COLO668 (cell line): Measurements from ENCODE around the gene PID1.

Source experiments
- DNase-seq: peaks from one replicate; lab custom pipeline; 2025; ENCODE audit not compliant: unreplicated experiment; lab: John Stamatoyannopoulos, UW

The PID1 gene

DNA sequence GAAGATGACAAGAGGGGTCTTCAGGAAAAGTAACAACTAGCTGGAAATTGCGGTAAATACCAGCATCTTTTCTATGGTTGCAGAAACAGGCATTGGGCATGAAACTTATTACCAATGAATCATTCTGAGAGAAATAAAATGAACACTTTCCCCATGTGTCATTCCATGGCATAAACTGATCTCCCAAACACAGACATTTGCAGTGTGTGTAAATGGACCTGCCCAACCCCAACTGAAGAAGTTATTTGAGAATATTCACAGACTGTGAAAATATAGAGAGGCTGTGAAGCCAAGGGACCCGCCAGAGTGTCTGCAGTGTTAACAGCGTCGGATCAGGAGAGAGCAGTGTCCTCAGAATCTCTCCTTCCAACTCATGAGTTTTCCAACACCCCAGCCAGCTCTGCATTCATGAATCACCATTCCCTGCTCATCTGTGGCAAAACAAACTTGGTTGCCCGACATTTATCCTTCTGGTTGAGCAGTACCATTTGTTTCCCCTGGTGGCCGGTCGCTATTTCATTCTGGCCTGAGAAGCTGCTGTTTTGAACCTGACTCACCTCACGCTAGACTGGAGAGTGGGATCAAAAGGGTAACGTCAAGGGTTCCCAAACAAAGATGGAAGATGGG is 238.4 kb downstream of the PID1 start:
- no peak for DNase-seq

DNA sequence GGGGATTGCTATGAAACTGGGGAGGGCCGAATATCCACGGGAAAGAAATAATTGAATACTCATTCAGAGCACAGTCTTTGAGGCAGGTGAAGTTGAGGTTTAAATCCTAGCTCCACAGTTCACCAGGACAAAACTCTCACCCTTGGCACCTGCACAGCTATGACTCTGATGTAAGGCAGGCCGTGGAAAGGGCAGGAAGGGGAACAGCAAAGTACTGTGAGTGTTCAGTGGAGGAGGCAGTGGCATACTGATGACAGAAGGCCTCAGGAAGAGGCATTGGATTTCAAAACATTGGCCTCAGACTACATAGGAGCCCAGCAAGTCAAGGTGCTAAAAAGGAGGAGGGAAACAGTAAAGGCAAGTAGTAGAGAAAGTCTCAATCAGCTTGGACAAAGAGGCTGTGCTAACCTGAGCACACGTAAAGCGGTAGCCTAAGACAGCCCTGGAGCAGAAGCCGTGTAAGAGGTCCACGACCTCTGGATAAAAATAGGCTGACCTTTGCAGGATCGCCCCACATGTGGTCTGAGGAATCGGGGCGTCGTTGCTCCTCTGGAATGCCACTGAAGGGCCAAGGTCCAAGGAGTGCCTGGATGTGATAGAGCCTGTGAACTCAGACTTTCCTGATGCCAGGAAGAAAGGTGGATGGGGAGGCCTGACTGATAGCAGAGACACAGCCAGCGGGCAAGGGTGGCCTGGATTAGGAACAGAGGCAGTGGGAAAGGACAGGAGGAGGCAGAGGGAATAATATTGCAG is 243.6 kb downstream of the PID1 start:
- no peak for DNase-seq

- DNase-seq: no peak
These were observed 245.4 kb downstream of the PID1 start for GRCh38 chr2:229025653-229026052.

- DNase-seq: no peak
These were observed 248.4 kb downstream of the PID1 start for GRCh38 chr2:229022652-229023051.

DNA sequence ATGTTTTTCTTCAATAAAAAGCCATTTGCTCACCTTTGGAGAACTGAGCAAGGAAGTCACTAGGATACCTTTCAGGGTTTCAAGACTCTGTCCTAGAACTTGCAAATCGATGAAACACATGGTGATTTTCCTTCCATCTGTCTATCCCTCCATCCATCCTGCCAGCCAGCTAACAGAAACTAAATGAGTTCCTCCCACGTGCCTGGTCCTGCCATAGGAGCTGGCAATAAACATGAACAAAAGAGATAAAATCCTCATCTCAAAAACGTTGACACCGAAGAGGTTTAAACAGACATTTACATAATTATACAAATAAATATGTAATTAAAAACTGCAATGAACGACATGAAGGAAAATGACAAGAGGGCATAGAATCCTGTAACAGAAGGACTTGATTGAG is 249.0 kb downstream of the PID1 start:
- DNase-seq: no peak

- no peak for DNase-seq
These were observed 261.3 kb downstream of the PID1 start for GRCh38 chr2:229009816-229010215.

GRCh38 chr2:229003256-229003655 is 267.8 kb downstream of the PID1 start:
- no peak for DNase-seq

- DNase-seq: no peak
These were observed 269.9 kb downstream of the PID1 start for GRCh38 chr2:229001196-229001595.

DNA sequence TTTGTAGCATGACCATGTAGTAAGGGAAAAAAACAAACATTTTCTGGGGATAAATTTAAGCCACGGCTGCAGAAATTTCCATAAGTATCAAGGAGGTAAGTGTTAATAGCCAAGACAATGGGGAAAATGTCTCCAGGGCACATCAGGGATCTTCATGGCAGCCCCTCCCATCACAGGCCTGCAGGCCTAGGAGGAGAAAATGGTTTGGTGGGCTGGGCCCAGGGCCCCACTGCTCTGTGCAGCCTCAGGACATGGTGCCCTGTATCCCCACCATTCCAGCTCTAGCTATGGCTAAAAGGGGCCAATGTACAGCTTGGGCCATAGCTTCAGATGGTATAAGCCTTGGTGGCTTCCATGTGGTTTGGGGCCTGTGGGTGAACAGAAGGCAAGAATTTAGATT is 271.8 kb downstream of the PID1 start:
- DNase-seq: no peak

DNA sequence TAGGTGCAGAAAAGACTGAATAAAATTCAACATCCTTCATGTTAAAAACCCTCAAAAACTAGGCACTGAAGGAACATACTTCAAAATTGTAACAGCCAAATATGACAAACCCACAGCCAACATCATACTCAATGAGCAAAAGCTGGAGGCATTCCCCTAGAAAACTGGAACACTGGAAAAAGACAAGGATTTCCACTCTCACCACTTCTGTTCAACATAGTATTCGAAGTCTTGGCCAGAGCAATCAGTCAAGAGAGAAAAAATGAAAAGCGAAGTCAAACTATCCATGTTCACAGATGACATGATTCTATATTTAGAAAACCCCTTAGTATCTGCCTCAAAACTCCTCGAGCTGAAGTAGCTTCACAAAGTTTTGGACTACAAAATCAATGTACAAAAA is 282.3 kb downstream of the PID1 start:
- DNase-seq: no peak

DNA sequence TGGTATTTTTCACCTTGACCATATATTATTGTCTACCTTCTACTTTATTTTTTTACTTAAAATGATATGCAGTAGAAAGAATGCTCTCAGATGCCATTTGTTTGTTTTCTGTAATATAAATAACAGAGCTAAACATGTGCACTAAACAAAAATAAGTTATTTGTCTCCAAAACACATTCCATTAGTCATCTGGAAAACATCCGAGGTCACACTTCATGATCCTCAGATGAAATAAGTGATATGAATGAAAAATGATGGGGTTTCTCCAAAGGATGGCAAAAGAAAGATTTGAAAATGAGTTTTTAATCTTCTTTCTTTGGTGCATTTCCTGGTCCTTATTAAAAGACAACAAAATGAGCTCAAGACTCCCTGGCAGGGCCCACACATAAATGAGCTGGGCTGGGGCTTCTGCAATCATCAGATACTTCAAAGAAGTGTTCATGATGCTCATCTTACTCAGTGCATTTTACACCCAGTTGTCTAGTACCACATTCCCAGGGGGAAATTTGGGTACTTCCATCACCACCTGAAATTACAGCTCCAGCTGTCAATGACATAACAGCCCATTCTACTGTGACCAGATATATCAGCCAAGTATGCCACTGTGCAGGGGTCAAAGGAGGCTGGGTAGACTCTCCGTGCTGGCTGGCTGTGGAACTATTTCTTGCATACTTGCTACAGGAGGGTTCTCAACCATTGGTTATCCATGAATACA is 283.5 kb downstream of the PID1 start:
- no peak for DNase-seq

DNA sequence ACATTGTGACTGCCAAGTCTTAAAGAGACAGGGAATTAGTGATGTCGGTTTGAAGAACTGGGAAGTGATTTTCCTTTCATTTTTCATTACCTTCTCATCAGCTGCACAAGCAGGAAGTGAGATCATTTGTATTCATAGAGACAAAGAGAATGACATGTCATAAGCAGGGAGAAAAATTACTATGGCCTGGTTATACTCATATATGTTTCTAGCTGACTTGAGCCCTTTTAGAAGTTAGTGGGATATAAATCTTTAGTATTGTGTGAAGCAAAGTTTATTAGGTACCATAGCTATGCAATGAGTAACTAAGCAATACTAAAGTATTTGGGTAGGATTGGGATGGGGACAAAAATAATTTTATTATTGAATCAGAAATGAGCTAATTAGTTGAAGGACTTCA is 284.1 kb downstream of the PID1 start:
- DNase-seq: no peak

GRCh38 chr2:228983700-228984099 is 287.4 kb downstream of the PID1 start:
- DNase-seq: no peak

DNA sequence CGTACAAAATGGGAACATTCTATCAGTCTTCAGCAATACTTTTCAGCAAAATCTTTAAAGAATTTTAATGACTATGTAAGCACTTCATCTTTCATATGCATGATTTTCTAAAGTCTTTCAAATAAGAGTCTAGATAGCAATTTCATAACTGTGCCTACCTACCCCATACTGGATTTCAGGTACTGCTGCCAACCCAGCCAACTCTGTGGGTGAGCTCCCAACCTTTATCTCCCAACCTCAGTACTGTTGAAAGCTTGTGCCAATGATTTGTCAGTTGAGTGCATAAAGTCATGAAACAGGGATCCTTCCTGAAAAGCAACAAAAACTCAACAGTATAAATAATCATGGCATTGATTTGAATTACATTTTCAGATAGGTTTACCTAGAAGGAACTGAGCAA is 296.9 kb downstream of the PID1 start:
- no peak for DNase-seq
